GM12874 (cell line): ENCODE results near the gene RAB3A.

Source experiments
- TF ChIP-seq, protein P1 (sequence below): IDR thresholded peaks from 2 replicates; pipeline ENCODE4 v1.5.1; 2011; ENCODE audit warnings: low read depth, mild to moderate bottlenecking, control low read depth, low read length, moderate library complexity; ENCODE audit not compliant: insufficient read depth

RAB3A gene

DNA sequence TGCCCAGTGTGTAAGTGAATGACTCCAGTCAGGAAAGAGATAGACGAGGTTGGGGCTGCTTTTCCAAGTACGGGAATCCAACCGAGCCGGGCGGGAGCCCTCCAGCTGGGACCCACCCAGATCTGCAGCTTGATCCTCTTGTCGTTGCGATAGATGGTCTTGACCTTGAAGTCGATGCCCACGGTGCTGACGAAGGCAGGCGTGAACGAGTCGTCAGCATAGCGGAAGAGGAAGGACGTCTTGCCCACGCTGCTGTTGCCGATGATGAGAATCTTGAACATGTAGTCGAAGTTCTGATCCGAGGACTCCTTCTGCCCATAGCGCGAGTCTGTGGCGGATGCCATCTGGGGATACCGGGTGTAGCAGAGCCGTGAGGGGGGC lies 1.5 kb downstream of the RAB3A start:
- TF ChIP-seq, protein P1, sequence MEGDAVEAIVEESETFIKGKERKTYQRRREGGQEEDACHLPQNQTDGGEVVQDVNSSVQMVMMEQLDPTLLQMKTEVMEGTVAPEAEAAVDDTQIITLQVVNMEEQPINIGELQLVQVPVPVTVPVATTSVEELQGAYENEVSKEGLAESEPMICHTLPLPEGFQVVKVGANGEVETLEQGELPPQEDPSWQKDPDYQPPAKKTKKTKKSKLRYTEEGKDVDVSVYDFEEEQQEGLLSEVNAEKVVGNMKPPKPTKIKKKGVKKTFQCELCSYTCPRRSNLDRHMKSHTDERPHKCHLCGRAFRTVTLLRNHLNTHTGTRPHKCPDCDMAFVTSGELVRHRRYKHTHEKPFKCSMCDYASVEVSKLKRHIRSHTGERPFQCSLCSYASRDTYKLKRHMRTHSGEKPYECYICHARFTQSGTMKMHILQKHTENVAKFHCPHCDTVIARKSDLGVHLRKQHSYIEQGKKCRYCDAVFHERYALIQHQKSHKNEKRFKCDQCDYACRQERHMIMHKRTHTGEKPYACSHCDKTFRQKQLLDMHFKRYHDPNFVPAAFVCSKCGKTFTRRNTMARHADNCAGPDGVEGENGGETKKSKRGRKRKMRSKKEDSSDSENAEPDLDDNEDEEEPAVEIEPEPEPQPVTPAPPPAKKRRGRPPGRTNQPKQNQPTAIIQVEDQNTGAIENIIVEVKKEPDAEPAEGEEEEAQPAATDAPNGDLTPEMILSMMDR, result no peak

DNA sequence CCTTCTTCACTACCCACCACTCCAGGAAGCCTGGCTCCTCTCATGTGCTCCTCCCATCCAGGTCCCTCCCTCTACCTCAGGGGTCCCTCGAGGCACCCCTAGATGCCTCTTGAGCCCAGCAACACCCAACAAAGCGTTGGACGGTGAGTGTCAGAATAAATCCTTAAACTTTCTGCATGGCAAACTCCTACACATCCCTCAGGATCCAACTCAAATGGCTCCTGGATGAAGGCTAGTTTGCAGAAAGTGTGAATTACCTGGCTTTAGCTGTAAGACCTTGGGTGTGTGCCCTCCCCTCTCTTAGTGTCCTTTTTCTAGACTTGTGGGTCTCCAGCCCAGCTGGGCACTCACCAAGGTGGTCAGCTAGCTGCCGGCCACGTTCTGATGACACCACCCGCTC lies 5.5 kb downstream of the RAB3A start:
- TF ChIP-seq, protein P1, result no peak

DNA sequence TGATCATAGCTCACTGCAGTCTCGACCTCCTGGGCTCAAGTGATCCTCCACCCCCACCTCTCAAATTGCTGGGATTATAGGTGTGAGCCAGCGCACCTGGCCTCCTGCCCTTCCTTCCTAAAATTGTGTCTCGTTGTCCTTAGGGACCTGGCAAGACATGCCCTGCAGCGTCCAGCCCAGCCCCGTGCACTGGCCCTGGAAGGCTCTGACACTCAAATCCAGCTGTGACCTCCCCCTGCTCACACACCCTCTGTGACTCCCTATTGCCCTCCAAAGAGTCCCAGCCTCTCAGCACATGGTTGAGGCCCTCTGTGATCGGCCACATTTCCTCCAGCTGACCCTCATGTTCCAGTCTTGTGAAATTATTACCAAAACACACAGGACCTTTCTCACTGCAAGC lies 5.9 kb downstream of the RAB3A start:
- TF ChIP-seq, protein P1, result no peak

DNA sequence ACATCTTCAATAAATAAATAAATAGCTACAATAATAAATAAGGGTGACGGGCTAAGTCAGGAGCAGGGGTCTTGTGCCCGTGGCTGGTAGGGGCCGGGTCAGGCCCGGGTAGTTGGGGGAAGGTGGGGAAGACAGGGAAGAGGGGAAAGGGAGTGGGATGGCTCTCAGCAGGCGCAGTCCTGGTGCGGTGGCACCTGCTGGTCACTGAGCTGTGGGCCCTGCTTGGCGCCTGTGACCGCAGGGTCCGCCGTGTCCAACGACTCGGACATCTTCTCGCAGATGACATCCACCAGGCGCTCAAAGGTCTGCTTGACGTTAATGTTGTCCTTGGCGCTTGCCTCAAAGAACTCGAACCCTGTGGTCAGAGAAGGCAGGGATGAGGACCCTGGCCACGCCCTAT lies 6.5 kb downstream of the RAB3A start:
- TF ChIP-seq, protein P1, result no peak

DNA sequence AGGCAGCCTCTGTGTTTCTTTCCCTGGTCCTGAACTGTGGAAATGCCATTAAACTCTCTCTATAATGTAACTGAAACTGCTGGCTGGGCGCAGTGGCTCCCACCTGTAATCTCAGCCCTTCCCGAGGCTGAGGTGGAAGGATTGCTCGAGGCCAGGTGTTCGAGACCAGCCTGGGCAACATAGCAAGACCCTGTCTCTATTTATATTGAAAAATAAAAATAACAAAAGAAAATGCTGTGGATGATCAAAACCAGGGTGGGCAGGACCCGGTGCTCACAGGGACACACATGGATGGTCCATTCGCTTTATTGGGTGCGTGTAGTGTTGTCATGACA lies 7.4 kb downstream of the RAB3A start:
- TF ChIP-seq, protein P1, result no peak

DNA sequence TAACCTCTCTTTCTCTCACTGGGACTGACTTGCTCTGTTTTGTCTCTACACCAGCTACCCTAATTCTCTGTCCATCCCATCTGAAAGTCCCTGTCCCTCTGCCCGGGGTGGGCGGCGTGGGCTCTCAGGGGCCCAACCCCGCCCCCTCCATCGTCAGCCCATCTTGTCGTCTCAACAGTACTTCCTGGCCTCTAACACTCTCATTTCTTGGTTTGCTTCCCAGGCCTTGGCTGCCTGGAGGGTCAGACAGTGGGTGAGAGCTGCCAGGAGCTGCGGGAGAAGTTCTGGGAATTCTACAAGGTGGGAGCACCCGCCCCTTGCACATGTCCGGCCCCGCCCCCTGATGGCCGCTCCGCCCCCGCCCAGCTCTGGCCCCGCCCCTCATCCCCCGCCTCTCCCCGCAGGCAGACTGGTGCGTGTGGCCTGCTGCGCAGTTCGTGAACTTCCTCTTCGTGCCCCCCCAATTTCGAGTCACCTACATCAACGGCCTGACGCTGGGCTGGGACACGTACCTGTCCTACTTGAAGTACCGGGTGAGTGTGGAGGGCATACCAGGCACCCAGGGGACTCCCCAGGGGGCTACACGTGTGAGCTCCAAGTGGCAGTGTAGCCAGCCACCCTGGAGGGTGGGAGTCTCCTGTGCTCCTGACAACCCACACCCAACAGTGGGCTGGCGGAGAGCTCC lies 9.1 kb downstream of the RAB3A start:
- TF ChIP-seq, protein P1, result no peak

DNA sequence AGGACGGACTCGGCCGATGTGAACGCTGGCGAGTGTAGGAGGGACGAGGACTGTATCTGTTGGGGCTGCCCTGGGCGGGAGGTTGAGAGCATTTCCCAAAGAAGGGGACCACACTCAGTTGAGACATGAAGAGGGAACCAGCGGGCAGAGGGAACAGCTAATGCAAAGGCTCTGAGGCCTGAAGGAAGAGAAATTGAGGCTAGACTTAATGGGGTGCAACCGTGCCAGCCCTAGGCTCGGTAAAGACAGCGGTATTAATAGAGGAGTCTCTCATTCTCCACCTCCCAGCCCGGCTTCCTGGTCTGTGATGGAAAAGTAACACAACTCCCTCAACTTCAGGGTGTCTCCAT lies 9.7 kb downstream of the RAB3A start:
- TF ChIP-seq, protein P1, result no peak
